HG03103 (cell line): ENCODE results near the gene TBC1D24.
"Not testable (repeated sequence)": the region's sequence is repeated elsewhere in the genome, so short reads cannot be mapped to it uniquely, and the experiment has no call there.

Experiments
- ATAC-seq: cut with Tn5 transposase; IDR thresholded peaks from one replicate; pipeline ENCODE4 v1.9.1; 2021; ENCODE audit warnings: low read depth; ENCODE audit not compliant: unreplicated experiment

Gene TBC1D24

GRCh38 chr16:2554709-2555425 is 79.9 kb downstream of the TBC1D24 start:
- not testable (repeated sequence) for ATAC-seq
